IgD-negative memory B cell (primary cell): ENCODE results near the gene CCR7. TPM values are rescaled to one million over a fixed set of nuclear protein-coding genes. Genes with fewer than 3 reads are reported as not detected.
"Not testable (repeated sequence)": the region's sequence is repeated elsewhere in the genome, so short reads cannot be mapped to it uniquely, and the experiment has no call there.

ENCODE experiments used
- H3K27ac Mint-ChIP-seq, 3 donors: one replicate each; pipeline ENCODE4 v1.8.0; 2020 to 2022; ENCODE audit warnings: mild to moderate bottlenecking in 3 of 3, mixed read lengths in 3 of 3, moderate library complexity in 1 of 3
- H3K27me3 Mint-ChIP-seq: one replicate; pipeline ENCODE4 v1.8.0; 2021; ENCODE audit warnings: mixed read lengths
- H3K36me3 Mint-ChIP-seq: one replicate; pipeline ENCODE4 v1.8.0; 2020; ENCODE audit warnings: mild to moderate bottlenecking, mixed read lengths
- H3K4me1 Mint-ChIP-seq, 3 donors: one replicate each; pipeline ENCODE4 v1.8.0; 2020 to 2022; ENCODE audit warnings: mixed read lengths in 3 of 3, mild to moderate bottlenecking in 1 of 3
- H3K4me3 Mint-ChIP-seq, 4 donors: one replicate each; pipeline ENCODE4 v1.8.0; 2020 to 2022; ENCODE audit warnings: mild to moderate bottlenecking in 4 of 4, mixed read lengths in 4 of 4, moderate library complexity in 3 of 4
- H3K9me3 Mint-ChIP-seq, 3 donors: one replicate each; pipeline ENCODE4 v1.8.0; 2020 to 2021; ENCODE audit warnings: mixed read lengths in 3 of 3, mild to moderate bottlenecking in 1 of 3
- polyA plus RNA-seq: library from polyadenylated mRNA; unstranded; fragments of 300-500 nt; fragmentation: Illumina TruSeq; gene quantifications from one replicate; pipeline ENCODE4 v1.2.3, GENCODE V29; 2021

The CCR7 gene
- polyA plus RNA-seq, 1 donor from 2014 or later = 257 TPM

DNA sequence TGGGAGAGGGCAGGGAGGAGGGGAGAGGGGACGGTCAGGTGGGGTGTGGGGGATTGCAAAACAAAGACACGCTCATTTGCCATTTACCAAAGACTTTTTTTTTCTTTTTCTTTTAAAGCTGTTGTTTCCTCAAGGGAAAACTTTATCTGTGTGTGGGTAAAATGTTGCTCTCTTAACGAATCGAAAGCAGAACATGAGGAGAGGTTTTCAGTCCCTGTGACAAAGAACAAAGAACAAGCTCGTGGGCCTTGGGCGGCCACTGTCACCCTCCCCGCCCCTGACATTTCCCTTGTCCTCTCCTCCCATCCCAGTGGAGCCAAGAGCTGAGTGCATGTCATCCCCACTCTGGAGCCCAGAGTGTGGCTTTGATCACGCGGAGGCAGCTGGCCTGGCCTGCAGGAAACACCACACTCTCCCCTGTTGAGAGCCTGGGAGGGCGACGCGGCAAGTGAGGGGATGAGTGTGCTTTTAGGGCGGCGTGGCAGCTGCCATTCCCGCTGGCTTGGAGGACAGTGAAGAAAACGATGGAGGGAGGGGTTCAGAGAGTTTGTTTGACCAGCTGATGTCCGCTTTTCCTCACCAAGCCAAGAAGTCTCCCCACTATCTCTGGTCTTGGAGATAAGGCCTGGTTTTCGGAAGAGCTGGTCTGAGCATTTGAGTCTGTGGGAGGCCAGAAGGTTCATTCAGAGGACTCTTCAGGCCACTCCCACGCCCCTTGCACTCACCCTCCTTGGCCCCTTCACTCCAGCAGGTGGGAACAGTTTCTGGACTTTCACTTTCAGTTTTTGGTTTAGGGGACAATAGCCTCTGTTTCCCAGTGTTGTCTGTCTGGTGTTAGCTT, 11.4 kb downstream of the CCR7 start:
- Mint-ChIP-seq H3K4me1 (peaks cover 25 to 60% (median 51%) of the 10 kb centered on the region in 3 donors), H3K36me3 (peaks cover 5% of the 10 kb centered on the region)

DNA sequence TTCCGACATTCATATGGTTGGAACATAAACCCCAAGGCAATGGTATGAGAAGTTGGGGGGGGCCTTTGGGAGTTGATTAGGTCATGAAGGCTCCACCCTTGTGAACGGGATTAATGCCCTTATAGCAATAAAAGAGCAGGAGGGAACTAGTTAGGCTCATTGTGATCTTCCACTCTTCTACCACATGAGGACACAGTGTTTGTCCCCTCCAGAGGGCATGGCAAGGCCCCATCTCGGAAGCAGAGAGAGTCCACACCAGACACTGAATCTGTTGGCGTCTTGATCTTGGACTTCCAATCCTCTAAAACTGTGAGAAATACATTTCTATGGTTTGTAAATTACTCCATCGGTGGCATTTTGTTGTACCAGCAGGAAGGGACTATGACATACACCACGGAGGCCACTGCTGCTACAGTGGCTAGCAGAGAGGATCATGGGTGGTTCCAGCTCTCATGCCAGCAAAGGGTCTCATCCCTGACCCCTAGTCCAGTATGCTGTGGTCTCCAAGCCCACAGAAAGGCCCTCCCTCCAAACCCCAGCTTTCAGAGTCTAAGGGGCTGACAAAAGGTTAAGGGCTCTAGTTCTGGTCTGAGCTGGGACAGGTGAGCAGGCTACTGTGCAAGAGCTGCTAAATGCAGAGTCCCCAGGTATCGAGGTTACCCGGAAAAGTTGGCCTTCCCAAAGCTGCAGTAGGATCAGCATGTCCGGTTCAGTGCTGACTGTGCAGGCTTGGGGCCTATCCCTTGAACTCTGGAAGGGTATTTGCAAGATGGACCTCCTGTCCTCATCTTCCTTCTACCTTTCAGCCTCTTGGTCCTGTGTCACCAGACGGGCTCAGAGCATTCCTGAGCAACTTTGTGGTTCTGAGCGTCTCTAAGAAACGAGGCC, 12.2 kb downstream of the CCR7 start:
- peaks cover 2% of the 10 kb centered on the region for H3K36me3 Mint-ChIP-seq
- H3K27ac Mint-ChIP-seq = peak overlapping the region; percentile 90 to 97 (median 94)
- H3K4me3 Mint-ChIP-seq = peak overlapping the region in 3 of 4 donors; percentile 73 to 88 (median 86)

More for the DNA sequence above, 11.4 kb downstream of the CCR7 start:
- peak overlapping the region; percentile 70 to 88 (median 80) for H3K4me3 Mint-ChIP-seq
- H3K27ac Mint-ChIP-seq = peak overlapping the region; percentile 90 to 97 (median 94)
- H3K9me3 Mint-ChIP-seq = no peaks in the 10 kb centered on the region
- no peaks in the 10 kb centered on the region for H3K27me3 Mint-ChIP-seq

GRCh38 chr17:40551879-40552768, 13.1 kb downstream of the CCR7 start:
- Mint-ChIP-seq H3K4me3 (peak overlapping the region in 3 of 4 donors; percentile 28 to 76 (median 56)), H3K9me3 (no peaks in the 10 kb centered on the region), H3K27ac (peak overlapping the region; percentile 89 to 97 (median 90))

More for the DNA sequence above, 12.2 kb downstream of the CCR7 start:
- no peaks in the 10 kb centered on the region for H3K27me3 Mint-ChIP-seq
- H3K9me3 Mint-ChIP-seq = no peaks in the 10 kb centered on the region
- peaks cover 34 to 66% (median 58%) of the 10 kb centered on the region in 3 donors for H3K4me1 Mint-ChIP-seq

GRCh38 chr17:40551091-40551878, 14.0 kb downstream of the CCR7 start:
- Mint-ChIP-seq H3K27me3 (no peaks in the 10 kb centered on the region), H3K27ac (peak overlapping the region in 2 of 3 donors; percentile 87 to 90), H3K36me3 (peaks cover 2% of the 10 kb centered on the region), H3K9me3 (no peaks in the 10 kb centered on the region), H3K4me3 (peak overlapping the region in 2 of 4 donors; percentile 54 to 56), H3K4me1 (peaks cover 50 to 79% (median 73%) of the 10 kb centered on the region in 3 donors)

More at GRCh38 chr17:40551879-40552768, 13.1 kb downstream of the CCR7 start:
- Mint-ChIP-seq H3K27me3 (no peaks in the 10 kb centered on the region), H3K4me1 (peaks cover 43 to 73% (median 67%) of the 10 kb centered on the region in 3 donors), H3K36me3 (peaks cover 2% of the 10 kb centered on the region)

DNA sequence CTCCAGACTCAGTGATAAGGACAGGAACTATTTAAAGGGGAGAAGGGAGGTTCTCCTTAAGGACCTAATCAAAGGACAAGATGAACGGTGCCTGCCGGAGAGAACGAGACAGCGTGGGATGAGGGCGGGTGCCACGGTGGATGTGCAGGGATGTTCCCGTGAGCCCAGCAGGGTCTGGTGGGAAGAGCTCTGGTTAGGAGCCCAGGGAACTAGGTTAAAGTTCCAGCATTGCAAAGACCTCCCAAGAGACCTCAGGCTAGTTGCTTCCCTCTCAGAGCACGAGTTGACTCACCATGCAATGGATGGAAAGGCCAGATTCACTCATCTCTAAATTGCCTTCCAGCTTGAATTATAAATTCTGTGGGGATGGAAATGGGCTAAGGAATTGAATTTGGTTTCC, 14.7 kb downstream of the CCR7 start:
- peaks cover 2% of the 10 kb centered on the region for H3K36me3 Mint-ChIP-seq
- H3K4me1 Mint-ChIP-seq = peaks cover 50 to 80% (median 75%) of the 10 kb centered on the region in 3 donors
- no peaks in the 10 kb centered on the region for H3K9me3 Mint-ChIP-seq
- peak overlapping the region in 1 of 3 donors; percentile 90 for H3K27ac Mint-ChIP-seq
- H3K27me3 Mint-ChIP-seq = no peaks in the 10 kb centered on the region
- H3K4me3 Mint-ChIP-seq = peak overlapping the region in 1 of 4 donors; percentile 70

- no peaks in the 10 kb centered on the region for H3K27me3 Mint-ChIP-seq
- peak overlapping the region in 3 of 4 donors; percentile 8 to 78 (median 54) for H3K4me3 Mint-ChIP-seq
- peak overlapping the region; percentile 81 to 96 (median 90) for H3K27ac Mint-ChIP-seq
- peaks cover 50 to 68% (median 65%) of the 10 kb centered on the region in 3 donors for H3K4me1 Mint-ChIP-seq
- no peaks in the 10 kb centered on the region for H3K9me3 Mint-ChIP-seq
- peaks cover 2% of the 10 kb centered on the region for H3K36me3 Mint-ChIP-seq
Observed at GRCh38 chr17:40548982-40549685, 16.1 kb downstream of the CCR7 start.

GRCh38 chr17:40548491-40548981, 16.7 kb downstream of the CCR7 start:
- H3K9me3 Mint-ChIP-seq = no peaks in the 10 kb centered on the region
- H3K27ac Mint-ChIP-seq = peak overlapping the region; percentile 81 to 96 (median 90)
- H3K4me1 Mint-ChIP-seq = peaks cover 45 to 62% (median 59%) of the 10 kb centered on the region in 3 donors
- no peaks in the 10 kb centered on the region for H3K27me3 Mint-ChIP-seq
- H3K36me3 Mint-ChIP-seq = no peaks in the 10 kb centered on the region
- peak overlapping the region in 3 of 4 donors; percentile 2 to 78 (median 78) for H3K4me3 Mint-ChIP-seq

DNA sequence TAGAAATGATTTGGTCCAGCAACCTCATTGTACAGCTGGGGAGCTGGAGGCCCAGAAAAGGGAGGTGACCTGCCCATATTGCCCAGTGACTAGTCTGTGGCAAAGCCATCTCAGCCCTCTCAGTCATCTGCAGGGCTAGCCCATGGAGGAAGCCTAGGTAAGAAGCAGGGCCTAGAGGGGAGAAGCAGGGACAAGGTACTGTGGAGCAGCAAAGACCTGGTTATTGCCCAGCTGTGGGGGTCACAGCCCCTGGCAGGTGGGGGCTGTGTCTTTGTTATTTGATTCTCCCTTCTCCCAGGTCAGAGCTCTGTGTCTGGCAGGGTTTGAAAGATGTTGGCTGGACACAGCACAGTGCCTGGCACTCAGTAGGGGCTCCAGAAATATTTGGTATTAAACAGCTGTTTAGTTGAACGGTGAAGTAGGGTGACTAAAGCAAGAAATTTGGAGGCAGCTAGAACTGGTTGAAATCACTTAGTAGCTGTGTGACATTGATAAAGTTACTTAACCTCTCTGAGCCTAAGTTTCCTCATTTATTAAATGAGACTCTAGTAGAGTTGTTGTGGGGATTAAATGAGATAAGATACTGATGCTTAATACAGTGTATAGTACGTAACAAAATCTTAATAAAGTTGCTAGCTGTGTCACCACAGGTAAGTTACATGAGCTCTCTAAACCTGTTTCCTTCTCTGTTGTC, 17.3 kb downstream of the CCR7 start:
- Mint-ChIP-seq H3K27ac (peak overlapping the region; percentile 81 to 96 (median 90)), H3K9me3 (no peaks in the 10 kb centered on the region), H3K27me3 (peaks cover 1% of the 10 kb centered on the region), H3K36me3 (no peaks in the 10 kb centered on the region), H3K4me3 (peak overlapping the region in 3 of 4 donors; percentile 2 to 89 (median 88)), H3K4me1 (peaks cover 45 to 63% (median 54%) of the 10 kb centered on the region in 3 donors)

- Mint-ChIP-seq H3K36me3 (no peaks in the 10 kb centered on the region), H3K4me3 (peak overlapping the region in 3 of 4 donors; percentile 2 to 89 (median 88)), H3K4me1 (peaks cover 45 to 62% (median 53%) of the 10 kb centered on the region in 3 donors), H3K27ac (peak overlapping the region; percentile 81 to 96 (median 89)), H3K27me3 (peaks cover 1% of the 10 kb centered on the region), H3K9me3 (no peaks in the 10 kb centered on the region)
Observed at GRCh38 chr17:40547079-40547784, 18.0 kb downstream of the CCR7 start.

GRCh38 chr17:40546497-40546896, 18.8 kb downstream of the CCR7 start:
- Mint-ChIP-seq H3K4me3 (peak overlapping the region in 1 of 4 donors; percentile 88), H3K27ac (peak overlapping the region in 1 of 3 donors; percentile 81), H3K4me1 (peaks cover 45 to 60% (median 55%) of the 10 kb centered on the region in 3 donors)
- H3K36me3 Mint-ChIP-seq, H3K9me3 Mint-ChIP-seq, H3K27me3 Mint-ChIP-seq: not testable (repeated sequence)

GRCh38 chr17:40545660-40546059, 19.6 kb downstream of the CCR7 start:
- H3K27ac Mint-ChIP-seq = peak overlapping the region in 2 of 3 donors; percentile 6 to 56
- H3K27me3 Mint-ChIP-seq = peaks cover 1% of the 10 kb centered on the region
- no peak overlapping the region for H3K4me3 Mint-ChIP-seq
- no peaks in the 10 kb centered on the region for H3K9me3 Mint-ChIP-seq
- peaks cover 54 to 60% (median 55%) of the 10 kb centered on the region in 3 donors for H3K4me1 Mint-ChIP-seq
- no peaks in the 10 kb centered on the region for H3K36me3 Mint-ChIP-seq
